Smooth muscle cell (in vitro differentiated cells): ENCODE measurements around the gene BARX1. TPM values are rescaled to one million over a fixed set of nuclear protein-coding genes. Genes with fewer than 3 reads are reported as not detected.

ENCODE experiments used
- DNase-seq: peaks from one replicate; lab custom pipeline; 2025; ENCODE audit not compliant: unreplicated experiment; lab: John Stamatoyannopoulos, UW
- H2AFZ ChIP-seq: fragments of 200-600 bp; sonication (generic); 2 replicates; pipeline ENCODE4 v1.6.0; 2016; ENCODE audit warnings: antibody characterized with exemption, low read depth, mild to moderate bottlenecking
- H3F3A ChIP-seq: fragments of 200-600 bp; sonication (generic); 2 replicates; pipeline ENCODE4 v1.6.0; 2017; ENCODE audit warnings: antibody characterized with exemption, low read depth
- H3K27ac ChIP-seq: fragments of 200-600 bp; sonication (generic); 2 replicates; pipeline ENCODE4 v1.5.1; 2016; ENCODE audit warnings: low read depth, mild to moderate bottlenecking
- H3K27me3 ChIP-seq: fragments of 200-600 bp; sonication (generic); 2 replicates; pipeline ENCODE4 v1.6.1; 2016; ENCODE audit warnings: low read depth, mild to moderate bottlenecking
- H3K36me3 ChIP-seq: fragments of 200-600 bp; sonication (generic); 2 replicates; pipeline ENCODE4 v1.5.1; 2016; ENCODE audit warnings: low read depth
- H3K4me1 ChIP-seq: fragments of 200-600 bp; sonication (generic); 2 replicates; pipeline ENCODE4 v1.5.1; 2016; ENCODE audit warnings: low read depth
- H3K4me2 ChIP-seq: fragments of 200-600 bp; sonication (generic); 2 replicates; pipeline ENCODE4 v1.6.0; 2016; ENCODE audit warnings: mild to moderate bottlenecking
- H3K4me3 ChIP-seq: fragments of 200-600 bp; sonication (generic); 2 replicates; pipeline ENCODE4 v1.5.1; 2016; ENCODE audit warnings: mild to moderate bottlenecking
- H3K79me2 ChIP-seq: fragments of 200-600 bp; sonication (generic); 2 replicates; pipeline ENCODE4 v1.6.0; 2016; ENCODE audit warnings: low read depth, mild to moderate bottlenecking
- H3K9ac ChIP-seq: fragments of 200-600 bp; sonication (generic); 2 replicates; pipeline ENCODE4 v1.6.0; 2016; ENCODE audit warnings: low read depth
- H3K9me3 ChIP-seq: fragments of 200-600 bp; sonication (generic); replicated peaks from 2 replicates; pipeline ENCODE4 v1.5.1; 2016; ENCODE audit warnings: low read depth
- H4K20me1 ChIP-seq: fragments of 200-600 bp; sonication (generic); 2 replicates; pipeline ENCODE4 v1.6.0; 2016; ENCODE audit warnings: low read depth
- WGBS: methylation state at CpG from one replicate; pipeline ENCODE4 v1.1.7; 2016; ENCODE audit warnings: low lambda C conversion rate; 5-methylcytosine and 5-hydroxymethylcytosine counted together
- polyA plus RNA-seq: library from polyadenylated mRNA; unstranded; fragments of >200 nt; fragmentation: Nextera tagmentation; extraction: Ambion mirVana; gene quantifications from 2 replicates; pipeline ENCODE4 v1.2.1, GENCODE V29; 2016
- total RNA-seq: library from RNA; depleted of rRNA; stranded (reverse); fragments of >200 nt; gene quantifications from 2 replicates; pipeline ENCODE4 v1.2.3, GENCODE V29; 2014
- TF ChIP-seq, protein P1 (sequence below): fragments of 200-600 bp; sonication (generic); IDR thresholded peaks from 2 replicates; pipeline ENCODE4 v1.5.1; 2017; ENCODE audit warnings: borderline replicate concordance, mild to moderate bottlenecking, antibody characterized with exemption; ENCODE audit not compliant: insufficient read depth, poor library complexity, severe bottlenecking

BARX1 gene
- total and polyA plus RNA-seq, 2 experiments from 2014 or later = 6.1 TPM

DNA sequence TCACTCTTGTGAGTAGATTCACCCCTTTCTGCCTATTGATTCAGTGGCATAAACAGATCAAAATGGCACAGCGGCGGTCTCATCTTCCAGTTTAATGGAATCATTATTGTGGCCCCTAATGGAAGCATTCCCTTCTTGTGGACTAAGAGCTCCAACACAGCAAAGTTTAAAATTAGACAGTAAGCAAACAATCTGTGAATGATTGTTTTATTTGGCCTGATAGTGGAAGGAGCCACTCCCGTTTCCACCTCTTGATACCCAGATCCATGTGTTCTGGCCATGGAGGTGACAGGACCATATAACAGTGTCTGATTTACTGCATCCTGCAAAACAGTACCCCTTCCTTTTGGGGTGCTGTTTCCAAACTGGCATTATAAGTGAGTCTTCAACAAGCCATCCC, 41.2 kb upstream of the BARX1 start:
- Histone ChIP-seq H3K27me3 (no peaks in the 10 kb centered on the region), H3K79me2 (no peaks in the 10 kb centered on the region)
- 94% methylated on average over 3 of the region's 3 CpGs for WGBS

DNA sequence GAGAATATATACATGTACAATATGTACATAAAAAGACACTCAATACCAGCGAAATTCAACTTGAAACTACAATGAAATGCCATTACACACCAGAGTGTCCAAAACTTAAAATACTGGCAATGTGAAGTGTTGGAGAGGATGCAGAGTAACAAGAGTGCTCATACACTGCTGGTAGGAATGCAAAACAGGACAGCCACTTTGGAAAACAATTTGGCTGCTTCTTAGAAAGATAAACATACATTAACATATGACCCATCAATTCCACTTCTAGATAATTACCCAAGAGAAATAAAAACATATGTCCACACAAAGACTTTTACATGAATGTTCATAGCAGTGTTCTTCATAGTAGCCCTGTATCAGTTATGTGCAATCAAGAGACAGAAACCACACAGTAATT, 39.4 kb upstream of the BARX1 start:
- H3K4me3 ChIP-seq = no peak overlapping the region
- H3K27me3 ChIP-seq = no peaks in the 10 kb centered on the region
- DNase-seq = no peak
- no peaks in the 10 kb centered on the region for H3F3A ChIP-seq
- H3K9me3 ChIP-seq = no peaks in the 10 kb centered on the region
- H3K4me1 ChIP-seq = no peaks in the 10 kb centered on the region
- no peak overlapping the region for H3K9ac ChIP-seq
- H2AFZ ChIP-seq = no peak overlapping the region
- TF ChIP-seq, protein P1, sequence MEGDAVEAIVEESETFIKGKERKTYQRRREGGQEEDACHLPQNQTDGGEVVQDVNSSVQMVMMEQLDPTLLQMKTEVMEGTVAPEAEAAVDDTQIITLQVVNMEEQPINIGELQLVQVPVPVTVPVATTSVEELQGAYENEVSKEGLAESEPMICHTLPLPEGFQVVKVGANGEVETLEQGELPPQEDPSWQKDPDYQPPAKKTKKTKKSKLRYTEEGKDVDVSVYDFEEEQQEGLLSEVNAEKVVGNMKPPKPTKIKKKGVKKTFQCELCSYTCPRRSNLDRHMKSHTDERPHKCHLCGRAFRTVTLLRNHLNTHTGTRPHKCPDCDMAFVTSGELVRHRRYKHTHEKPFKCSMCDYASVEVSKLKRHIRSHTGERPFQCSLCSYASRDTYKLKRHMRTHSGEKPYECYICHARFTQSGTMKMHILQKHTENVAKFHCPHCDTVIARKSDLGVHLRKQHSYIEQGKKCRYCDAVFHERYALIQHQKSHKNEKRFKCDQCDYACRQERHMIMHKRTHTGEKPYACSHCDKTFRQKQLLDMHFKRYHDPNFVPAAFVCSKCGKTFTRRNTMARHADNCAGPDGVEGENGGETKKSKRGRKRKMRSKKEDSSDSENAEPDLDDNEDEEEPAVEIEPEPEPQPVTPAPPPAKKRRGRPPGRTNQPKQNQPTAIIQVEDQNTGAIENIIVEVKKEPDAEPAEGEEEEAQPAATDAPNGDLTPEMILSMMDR = no peak
- no peak overlapping the region for H3K27ac ChIP-seq
- H4K20me1 ChIP-seq = no peaks in the 10 kb centered on the region
- H3K4me2 ChIP-seq = no peak overlapping the region
- no peaks in the 10 kb centered on the region for H3K79me2 ChIP-seq
- WGBS = 62% methylated on average over 1 of the region's 1 CpG
- H3K36me3 ChIP-seq = no peaks in the 10 kb centered on the region

More for the DNA sequence above, 41.2 kb upstream of the BARX1 start:
- no peaks in the 10 kb centered on the region for H4K20me1 ChIP-seq
- no peaks in the 10 kb centered on the region for H3K36me3 ChIP-seq
- H3K4me2 ChIP-seq = no peak overlapping the region
- no peak overlapping the region for H3K27ac ChIP-seq
- H3K4me3 ChIP-seq = no peak overlapping the region
- H3K9me3 ChIP-seq = no peaks in the 10 kb centered on the region
- no peaks in the 10 kb centered on the region for H3F3A ChIP-seq
- H3K4me1 ChIP-seq = no peaks in the 10 kb centered on the region
- TF ChIP-seq, protein P1 = no peak
- H3K9ac ChIP-seq = no peak overlapping the region
- H2AFZ ChIP-seq = no peak overlapping the region
- DNase-seq = no peak

DNA sequence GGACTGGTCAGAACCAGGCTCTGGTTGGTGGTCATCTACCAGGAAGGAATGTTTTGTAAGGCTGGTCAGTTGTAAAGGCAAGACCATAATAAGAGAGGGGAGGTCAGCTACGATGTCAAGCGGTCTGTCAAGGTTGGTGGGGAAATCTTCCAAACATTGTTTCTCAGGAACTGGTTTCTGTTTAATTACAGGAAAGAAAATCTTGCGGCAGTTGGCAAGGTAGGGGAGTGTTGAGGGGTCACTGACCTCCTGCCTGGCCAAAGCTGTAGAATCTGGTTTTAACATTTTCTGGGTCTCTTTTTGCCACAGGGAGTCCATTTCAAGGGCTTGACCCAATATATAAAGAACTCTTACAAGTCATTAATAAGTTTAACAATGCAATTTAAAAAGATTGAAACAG, 39.0 kb upstream of the BARX1 start:
- Histone ChIP-seq H3K27ac (no peak overlapping the region), H3K79me2 (no peaks in the 10 kb centered on the region), H3K9me3 (no peaks in the 10 kb centered on the region), H3K4me1 (no peaks in the 10 kb centered on the region), H2AFZ (no peak overlapping the region), H4K20me1 (no peaks in the 10 kb centered on the region), H3K27me3 (no peaks in the 10 kb centered on the region), H3K36me3 (no peaks in the 10 kb centered on the region), H3K9ac (no peak overlapping the region), H3F3A (no peaks in the 10 kb centered on the region), H3K4me2 (no peak overlapping the region), H3K4me3 (no peak overlapping the region)
- TF ChIP-seq, protein P1 = no peak
- DNase-seq = no peak
- 89% methylated on average over 3 of the region's 3 CpGs for WGBS

GRCh38 chr9:93992830-93993229, 37.7 kb upstream of the BARX1 start:
- no peaks in the 10 kb centered on the region for H3K79me2 ChIP-seq

More at GRCh38 chr9:93992830-93993229, 37.7 kb upstream of the BARX1 start:
- TF ChIP-seq, protein P1 = no peak
- Histone ChIP-seq H3K36me3 (no peaks in the 10 kb centered on the region), H3K9ac (no peak overlapping the region), H3F3A (no peaks in the 10 kb centered on the region), H3K4me3 (no peak overlapping the region), H2AFZ (no peak overlapping the region), H3K4me2 (no peak overlapping the region), H3K27ac (no peak overlapping the region), H3K4me1 (no peaks in the 10 kb centered on the region), H3K27me3 (no peaks in the 10 kb centered on the region), H4K20me1 (no peaks in the 10 kb centered on the region), H3K9me3 (no peaks in the 10 kb centered on the region)
- DNase-seq = no peak
- WGBS = 90% methylated on average over 2 of the region's 2 CpGs
